ENCODE data around the gene SF3B5.

GRCh38 chr6:144095134-144096002 is at the start of gene SF3B5:
- no peak for TF ChIP-seq EZH2 (IDR thresholded peaks at IDR 0.05)
- TF ChIP-seq POLR2AphosphoS5 (IDR thresholded peaks at IDR 0.05; ENCODE audit: borderline replicate concordance, low read depth, low read length), result peak; percentile 96
